ENCODE measurements around the gene SLFNL1. TPM values are rescaled to one million over a fixed set of nuclear protein-coding genes. Genes with fewer than 3 reads are reported as not detected.

The SLFNL1 gene
- total and polyA plus RNA-seq, 5 donors: 0.16 to 0.53 (median 0.29) TPM

Other genes starting within 250 kb of the SLFNL1 start
- 1 to 10 TPM in 2 of 4 donors, under 1 TPM in 2; 0.71 to 1.8 (median 1.00) TPM for gene KCNQ4, start 237.9 kb downstream of the SLFNL1 start, total RNA-seq
- 0.88 TPM for gene KCNQ4, start 237.9 kb downstream of the SLFNL1 start, polyA plus RNA-seq
- gene CITED4, start 159.4 kb downstream of the SLFNL1 start, total RNA-seq: 10 to 100 TPM; 19.9 to 44.5 (median 38.2) TPM
- 13.7 TPM for gene CITED4, start 159.4 kb downstream of the SLFNL1 start, polyA plus RNA-seq
- 10 to 100 TPM; 11.5 to 15.6 (median 14.0) TPM for gene CTPS1, start 42.0 kb downstream of the SLFNL1 start, total RNA-seq
- gene CTPS1, start 42.0 kb downstream of the SLFNL1 start, polyA plus RNA-seq: 7.3 TPM
- 10 to 100 TPM; 50.2 to 66.5 (median 57.1) TPM for gene SCMH1, start 220.6 kb upstream of the SLFNL1 start, total RNA-seq
- gene SCMH1, start 220.6 kb upstream of the SLFNL1 start, polyA plus RNA-seq: 42.6 TPM